Activated T-helper 2 cell treated with anti-CD3 and anti-CD28 coated beads, Interferon-gamma antibody, Interleukin-2, Interleukin-4, amounts not matched to agents 10 μg/mL and 5 μg/mL and 100 μg/mL, durations not matched to agents 14 hours and 24 hours and 36 hours (primary cell): ENCODE measurements around the gene PDIA4. TPM values are rescaled to one million over a fixed set of nuclear protein-coding genes. Genes with fewer than 3 reads are reported as not detected.
A peak's percentile ranks its signal among the peaks of the same experiment; 100 is the strongest.
"Not testable (repeated sequence)": the region's sequence is repeated elsewhere in the genome, so short reads cannot be mapped to it uniquely, and the experiment has no call there.

Experiments
- DNase-seq: peaks from one replicate; pipeline ENCODE4 v3.0.0; 2021; ENCODE audit warnings: low spot score
- H3K27ac Mint-ChIP-seq: one replicate; pipeline ENCODE4 v1.8.0; 2021; ENCODE audit warnings: mixed read lengths
- H3K27me3 Mint-ChIP-seq: one replicate; pipeline ENCODE4 v1.8.0; 2021; ENCODE audit warnings: low read depth, mixed read lengths
- H3K36me3 Mint-ChIP-seq: one replicate; pipeline ENCODE4 v1.8.0; 2021; ENCODE audit warnings: low read depth, mixed read lengths
- H3K4me1 Mint-ChIP-seq: one replicate; pipeline ENCODE4 v1.8.0; 2021; ENCODE audit warnings: low read depth, mixed read lengths
- H3K4me3 Mint-ChIP-seq: one replicate; pipeline ENCODE4 v1.8.0; 2021; ENCODE audit warnings: low read depth, mild to moderate bottlenecking, moderate library complexity, mixed read lengths
- H3K9me3 Mint-ChIP-seq: one replicate; pipeline ENCODE4 v1.8.0; 2021; ENCODE audit warnings: mixed read lengths
- intact Hi-C: fragments of 100-400 bp; cut with micrococcal nuclease; formaldehyde crosslinking; loops from one replicate; pipeline ENCODE4 v1.15.1; 2023
- total RNA-seq: library from RNA; stranded (reverse); gene quantifications from 2 replicates; pipeline ENCODE4 v1.2.3, GENCODE V29; 2022

PDIA4 gene
- total RNA-seq, 1 donor from 2014 or later: 155 TPM

DNA sequence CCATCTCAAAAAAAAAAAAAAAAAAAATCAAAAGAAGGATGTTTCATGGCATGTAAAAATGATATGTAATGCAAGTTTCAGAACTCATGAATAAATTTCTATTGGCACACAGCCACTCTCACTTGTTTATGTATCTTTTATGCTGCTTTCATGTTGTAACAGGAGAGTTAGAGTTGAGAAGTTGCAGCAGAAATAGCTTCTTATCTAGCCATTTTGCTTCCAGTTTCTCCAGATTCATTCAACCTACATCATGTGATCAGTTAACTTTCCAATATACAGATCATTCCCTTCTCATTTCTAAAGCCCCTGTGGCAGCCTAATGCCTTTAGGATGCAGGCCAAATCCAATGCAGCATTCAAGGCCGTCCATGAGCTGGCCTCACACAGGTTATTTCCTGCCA lies 31.9 kb upstream of the PDIA4 start:
- Mint-ChIP-seq H3K36me3 (no peaks in the 10 kb centered on the region), H3K4me3 (no peak overlapping the region), H3K27me3 (no peaks in the 10 kb centered on the region), H3K4me1 (peaks cover 3% of the 10 kb centered on the region), H3K27ac (no peak overlapping the region), H3K9me3 (no peaks in the 10 kb centered on the region)
- DNase-seq: no peak
- intact Hi-C loops: no loop called here

DNA sequence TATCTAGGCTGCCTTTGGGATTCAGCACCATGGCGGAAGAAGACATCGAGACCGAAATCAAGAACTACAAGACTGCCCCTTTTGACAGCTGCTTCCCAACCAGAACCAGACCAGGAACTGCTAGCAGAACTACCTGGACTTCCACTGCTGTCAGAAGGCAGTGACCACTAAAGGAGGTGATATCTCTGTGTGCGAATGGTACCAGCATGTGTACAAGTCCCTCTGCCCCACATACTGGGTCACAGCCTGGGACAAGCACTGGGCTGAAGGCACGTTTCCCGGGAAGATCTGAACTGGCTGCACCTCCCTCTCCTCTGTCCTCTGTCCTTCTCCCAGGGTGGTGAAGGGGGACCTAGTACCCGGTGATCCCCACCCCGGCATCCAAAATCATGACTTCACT lies 25.6 kb upstream of the PDIA4 start:
- intact Hi-C loops: no loop called here
- Mint-ChIP-seq H3K4me3 (no peak overlapping the region), H3K9me3 (no peaks in the 10 kb centered on the region), H3K27me3 (peaks cover 5% of the 10 kb centered on the region), H3K36me3 (no peaks in the 10 kb centered on the region), H3K4me1 (no peaks in the 10 kb centered on the region), H3K27ac (no peak overlapping the region)
- no peak for DNase-seq

DNA sequence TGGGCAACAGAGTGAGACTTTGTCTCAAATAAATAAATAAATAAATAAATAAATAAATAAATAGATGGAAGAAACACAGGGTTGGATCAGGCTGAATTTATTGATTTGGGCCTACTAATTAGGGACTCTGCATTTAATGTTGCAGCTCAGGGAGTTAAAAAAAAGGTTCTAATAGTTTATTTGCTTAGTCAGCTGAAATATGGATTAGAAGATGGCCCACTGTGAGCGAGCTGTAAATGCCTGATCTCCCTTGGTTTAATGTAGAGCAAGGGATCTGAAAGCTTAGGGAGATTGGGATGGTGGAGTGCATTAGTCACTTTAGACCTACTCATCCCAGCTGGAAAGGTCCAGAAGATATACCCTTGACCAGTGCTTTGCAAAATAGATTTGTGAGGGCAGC lies 25.1 kb upstream of the PDIA4 start:
- DNase-seq: no peak
- intact Hi-C loops: no loop called here
- Mint-ChIP-seq H3K27ac (no peak overlapping the region), H3K36me3 (no peaks in the 10 kb centered on the region), H3K27me3 (peaks cover 5% of the 10 kb centered on the region), H3K4me1 (no peaks in the 10 kb centered on the region), H3K4me3 (no peak overlapping the region), H3K9me3 (no peaks in the 10 kb centered on the region)

DNA sequence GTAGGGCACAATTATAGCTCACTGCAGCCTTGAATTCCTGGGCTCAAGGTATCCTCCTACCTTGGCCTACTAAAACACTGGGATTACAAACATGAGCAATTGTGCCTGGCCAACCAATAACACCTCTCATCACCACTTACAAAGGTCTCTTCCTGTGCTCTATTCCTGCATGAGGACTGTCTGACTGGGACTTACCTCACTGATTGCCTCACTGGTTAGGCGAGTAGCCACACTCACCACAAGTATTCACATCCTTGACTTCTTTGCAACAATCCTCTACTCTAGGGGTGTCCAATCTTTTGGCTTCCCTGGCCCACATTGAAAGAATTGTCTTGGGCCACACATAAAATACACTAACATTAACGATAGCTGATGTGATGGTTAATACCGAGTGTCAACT lies 22.6 kb upstream of the PDIA4 start:
- intact Hi-C loops: no loop called here

DNA sequence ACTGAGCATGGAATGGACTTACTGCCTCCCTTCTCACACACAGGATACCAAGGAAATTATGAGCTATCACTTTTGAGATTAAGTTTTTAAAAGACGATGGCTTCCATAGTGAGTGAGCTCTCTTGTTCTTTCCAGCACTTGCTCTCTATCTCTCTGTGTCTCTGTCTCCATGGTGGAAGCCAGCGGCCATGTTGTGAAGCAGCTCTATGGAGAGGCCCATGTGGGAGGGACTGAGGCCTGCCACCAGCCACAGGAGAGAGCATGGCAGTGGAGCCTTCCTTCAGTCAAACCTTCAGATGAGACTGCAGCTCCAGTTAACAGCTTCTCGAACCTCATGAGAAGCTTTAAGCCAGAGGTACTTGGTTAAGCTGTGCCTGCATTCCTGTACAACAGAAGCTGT lies 20.5 kb upstream of the PDIA4 start:
- Mint-ChIP-seq H3K27ac (no peak overlapping the region), H3K4me3 (no peak overlapping the region), H3K36me3 (no peaks in the 10 kb centered on the region), H3K27me3 (peaks cover 3% of the 10 kb centered on the region), H3K9me3 (no peaks in the 10 kb centered on the region), H3K4me1 (no peaks in the 10 kb centered on the region)
- DNase-seq: no peak
- intact Hi-C loops: no loop called here

More for the DNA sequence above, 22.6 kb upstream of the PDIA4 start:
- DNase-seq: no peak
- Mint-ChIP-seq H3K36me3 (no peaks in the 10 kb centered on the region), H3K27ac (no peak overlapping the region), H3K9me3 (no peaks in the 10 kb centered on the region), H3K4me1 (no peaks in the 10 kb centered on the region), H3K27me3 (peaks cover 5% of the 10 kb centered on the region), H3K4me3 (no peak overlapping the region)

DNA sequence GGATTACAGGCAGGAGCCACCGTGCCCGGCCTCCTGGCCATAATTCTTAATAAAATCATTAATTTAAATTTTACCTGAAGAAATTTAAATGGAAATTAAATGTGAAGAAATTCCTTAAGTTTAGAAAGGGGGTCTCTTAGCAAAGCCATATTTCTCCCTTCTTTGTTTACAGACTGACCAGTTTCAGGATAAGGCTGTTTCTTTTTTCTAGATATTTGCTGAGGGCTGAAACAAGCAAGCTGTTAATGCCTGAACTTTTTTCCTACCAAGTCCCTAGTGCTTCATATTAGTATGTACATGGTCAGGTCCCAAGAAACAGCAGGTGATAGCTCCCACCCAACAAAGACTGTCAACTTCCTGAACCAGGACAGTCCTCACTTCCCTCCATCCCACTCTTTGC lies 18.1 kb upstream of the PDIA4 start:
- no peaks in the 10 kb centered on the region for H3K4me1 Mint-ChIP-seq
- DNase-seq: no peak
- no peaks in the 10 kb centered on the region for H3K36me3 Mint-ChIP-seq
- no peaks in the 10 kb centered on the region for H3K9me3 Mint-ChIP-seq
- intact Hi-C loops: no loop called here
- no peak overlapping the region for H3K4me3 Mint-ChIP-seq
- H3K27ac Mint-ChIP-seq: no peak overlapping the region
- H3K27me3 Mint-ChIP-seq: no peaks in the 10 kb centered on the region

DNA sequence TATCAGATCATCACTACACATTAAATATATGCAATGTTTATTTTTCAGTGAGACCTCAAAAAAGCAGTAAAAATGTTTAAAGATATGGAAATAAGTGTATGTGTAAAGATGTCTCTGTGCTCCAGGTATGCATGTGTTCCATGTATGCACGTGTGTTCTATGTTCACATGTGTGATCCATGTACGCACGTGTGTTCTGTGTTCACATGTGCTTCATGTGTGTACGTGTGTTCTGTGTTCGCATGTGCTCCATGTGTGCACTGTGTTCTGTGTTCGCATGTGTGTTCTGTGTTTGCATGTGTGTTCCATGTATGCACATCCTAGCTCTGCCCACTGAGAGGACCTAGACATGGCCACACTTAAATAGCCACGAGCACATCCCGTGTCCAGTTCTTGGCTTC lies 15.6 kb upstream of the PDIA4 start:
- no peak for DNase-seq
- intact Hi-C loops: no loop called here
- Mint-ChIP-seq H3K4me3 (no peak overlapping the region), H3K4me1 (no peaks in the 10 kb centered on the region), H3K36me3 (no peaks in the 10 kb centered on the region), H3K27ac (no peak overlapping the region), H3K9me3 (no peaks in the 10 kb centered on the region), H3K27me3 (no peaks in the 10 kb centered on the region)

DNA sequence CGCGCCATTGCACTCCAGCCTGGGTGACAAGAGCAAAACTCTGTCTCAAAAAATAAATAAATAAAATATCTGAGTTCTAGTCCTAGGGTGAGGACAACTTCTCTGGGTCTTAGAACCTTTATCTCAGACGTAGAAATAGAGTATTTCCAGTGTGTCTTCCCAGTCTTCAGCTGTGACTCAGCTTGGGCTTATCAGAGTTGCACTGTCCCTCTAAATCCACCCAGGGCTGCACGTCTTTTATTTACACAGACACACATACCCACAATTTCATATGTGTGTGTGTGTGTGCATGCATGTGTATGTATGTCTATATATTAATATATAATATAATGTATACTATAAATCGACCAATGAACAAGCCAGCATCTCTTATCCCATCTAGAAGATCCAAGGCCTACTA lies 13.0 kb upstream of the PDIA4 start:
- Mint-ChIP-seq H3K9me3 (peaks cover 16% of the 10 kb centered on the region), H3K36me3 (peaks cover 6% of the 10 kb centered on the region), H3K4me3 (no peak overlapping the region), H3K27ac (no peak overlapping the region), H3K4me1 (no peaks in the 10 kb centered on the region), H3K27me3 (no peaks in the 10 kb centered on the region)
- no peak for DNase-seq
- intact Hi-C loops: no loop called here

DNA sequence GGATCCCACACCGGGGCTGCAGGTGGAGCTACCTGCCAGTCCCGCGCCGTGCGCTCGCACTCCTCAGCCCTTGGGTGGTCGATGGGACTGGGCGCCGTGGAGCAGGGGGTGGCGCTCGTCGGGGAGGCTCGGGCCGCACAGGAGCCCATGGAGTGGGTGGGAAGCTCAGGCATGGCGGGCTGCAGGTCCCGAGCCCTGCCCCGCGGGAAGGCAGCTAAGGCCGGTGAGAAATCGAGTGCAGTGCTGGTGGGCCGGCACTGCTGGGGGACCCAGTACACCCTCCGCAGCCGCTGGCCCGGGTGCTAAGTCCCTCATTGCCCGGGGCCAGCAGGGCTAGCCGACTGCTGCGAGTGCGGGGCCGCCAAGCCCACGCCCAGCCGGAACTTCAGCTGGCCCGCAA lies 10.3 kb upstream of the PDIA4 start:
- intact Hi-C loops, H3K36me3 Mint-ChIP-seq, DNase-seq, H3K27ac Mint-ChIP-seq, H3K4me3 Mint-ChIP-seq, H3K4me1 Mint-ChIP-seq, H3K27me3 Mint-ChIP-seq: not testable (repeated sequence)
- peaks cover 22% of the 10 kb centered on the region for H3K9me3 Mint-ChIP-seq

DNA sequence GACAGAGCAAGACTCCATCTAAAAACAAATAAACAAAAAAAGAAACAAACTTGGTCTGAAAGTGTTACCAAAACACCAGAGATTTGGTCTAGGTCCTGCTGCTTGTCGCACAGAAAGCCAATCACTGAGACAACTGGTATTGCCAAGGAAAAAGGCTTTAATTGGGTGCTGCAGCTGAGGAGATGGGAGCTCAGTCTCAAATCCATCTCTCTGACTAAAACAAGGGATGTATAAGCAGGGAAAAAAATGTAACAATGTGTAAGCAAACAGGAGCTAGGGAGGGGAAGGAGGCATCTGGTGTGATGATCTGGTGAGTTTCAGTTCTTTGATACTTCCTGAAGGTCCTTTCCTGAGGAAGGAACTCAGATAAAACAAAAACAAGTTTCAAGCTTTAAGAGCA lies 8.4 kb upstream of the PDIA4 start:
- H3K27ac Mint-ChIP-seq: no peak overlapping the region
- H3K4me3 Mint-ChIP-seq: no peak overlapping the region
- peaks cover 6% of the 10 kb centered on the region for H3K36me3 Mint-ChIP-seq
- peaks cover 22% of the 10 kb centered on the region for H3K9me3 Mint-ChIP-seq
- H3K4me1 Mint-ChIP-seq: no peaks in the 10 kb centered on the region
- intact Hi-C loops: no loop called here
- no peak for DNase-seq
- peaks cover 2% of the 10 kb centered on the region for H3K27me3 Mint-ChIP-seq

DNA sequence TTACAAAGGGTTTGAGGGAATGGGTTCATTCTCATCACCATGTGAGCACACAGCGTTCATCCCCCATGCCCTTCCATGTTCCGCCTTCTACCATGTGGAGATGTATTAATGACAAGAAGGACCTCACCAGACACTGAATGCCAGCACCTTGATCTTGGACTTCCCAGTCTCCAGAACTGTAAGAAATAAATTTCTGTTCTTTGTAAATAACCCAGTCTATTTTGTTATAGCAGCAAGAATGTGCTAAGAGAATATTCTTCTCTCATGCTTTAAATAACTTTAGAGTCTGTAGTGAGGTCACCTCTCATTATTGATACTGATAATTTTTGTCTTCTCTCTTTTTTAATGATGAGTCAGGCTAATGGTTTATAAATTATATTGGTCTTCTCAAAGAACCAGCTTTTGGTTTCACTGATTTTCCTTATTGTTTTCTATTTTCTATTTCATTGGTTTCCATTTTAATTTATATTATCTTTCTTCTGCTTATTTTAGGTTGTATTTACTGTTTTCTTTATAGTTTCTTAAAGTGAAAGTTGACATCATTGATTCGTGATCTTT lies 3.1 kb upstream of the PDIA4 start:
- peaks cover 2% of the 10 kb centered on the region for H3K27me3 Mint-ChIP-seq
- no peak overlapping the region for H3K27ac Mint-ChIP-seq
- no peak for DNase-seq
- peaks cover 7% of the 10 kb centered on the region for H3K9me3 Mint-ChIP-seq
- intact Hi-C loops: no loop called here
- no peak overlapping the region for H3K4me3 Mint-ChIP-seq
- H3K36me3 Mint-ChIP-seq: peaks cover 10% of the 10 kb centered on the region
- H3K4me1 Mint-ChIP-seq: peaks cover 17% of the 10 kb centered on the region

DNA sequence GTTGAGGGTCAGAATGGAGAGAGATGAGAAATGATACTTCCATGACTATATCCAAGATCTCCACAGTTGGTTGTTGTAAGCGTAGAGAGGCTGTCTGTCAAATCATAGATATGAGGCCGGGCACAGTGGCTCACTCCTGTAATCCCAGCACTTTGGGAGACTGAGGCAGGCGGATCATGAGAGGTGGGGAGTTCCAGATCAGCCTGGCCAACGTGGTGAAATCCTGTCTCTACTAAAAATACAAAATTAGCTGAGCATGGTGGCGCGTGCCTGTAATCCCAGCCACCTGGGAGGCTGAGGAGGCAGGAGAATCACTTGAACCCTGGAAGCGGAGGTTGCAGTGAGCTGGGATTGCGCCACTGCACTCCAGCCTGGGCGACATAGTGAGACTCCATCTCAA lies 2.1 kb upstream of the PDIA4 start:
- Mint-ChIP-seq H3K4me1 (peaks cover 26% of the 10 kb centered on the region), H3K36me3 (peaks cover 20% of the 10 kb centered on the region)
- intact Hi-C loops, H3K27me3 Mint-ChIP-seq, H3K4me3 Mint-ChIP-seq, H3K27ac Mint-ChIP-seq, H3K9me3 Mint-ChIP-seq, DNase-seq: not testable (repeated sequence)

DNA sequence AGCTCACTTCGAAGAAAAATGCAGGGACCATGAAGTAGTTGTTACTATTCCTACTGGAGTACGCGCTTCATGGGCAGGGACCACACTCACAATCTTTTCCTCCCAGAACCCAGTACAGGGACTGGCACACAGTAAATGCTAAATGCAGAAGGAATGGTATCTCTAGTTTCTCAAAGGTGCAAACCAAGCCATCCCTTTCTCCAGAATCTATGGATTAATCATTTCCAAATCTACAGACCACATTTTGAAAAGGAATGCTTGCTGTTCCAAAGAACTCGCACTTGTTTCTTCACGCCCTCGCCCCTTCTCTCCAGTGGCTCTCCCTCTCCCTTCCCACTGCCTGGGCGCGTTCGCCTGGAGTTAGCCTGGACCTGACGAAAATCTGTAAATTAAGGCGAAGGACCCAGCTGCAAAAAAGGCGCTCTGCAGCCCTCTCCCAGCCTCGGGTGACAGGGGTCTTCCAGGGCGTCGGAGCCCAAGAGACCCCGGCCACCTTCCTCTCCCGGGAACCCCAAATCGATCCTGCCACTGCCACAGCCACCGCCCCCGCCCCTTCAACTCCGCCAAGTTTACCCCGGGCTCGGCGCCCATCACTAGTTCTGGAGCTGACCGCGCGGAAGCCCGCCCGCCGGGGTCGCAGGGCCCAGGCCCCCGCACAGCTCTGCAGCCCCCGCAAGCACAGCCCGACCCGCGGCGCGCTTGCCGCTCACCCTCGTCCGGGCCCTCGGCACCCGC lies 527 bp downstream of the PDIA4 start:
- H3K27ac Mint-ChIP-seq: peak overlapping the region; percentile 93
- no peak for DNase-seq
- peaks cover 39% of the 10 kb centered on the region for H3K36me3 Mint-ChIP-seq
- H3K4me1 Mint-ChIP-seq: peaks cover 37% of the 10 kb centered on the region
- peak overlapping the region; percentile 98 for H3K4me3 Mint-ChIP-seq
- H3K9me3 Mint-ChIP-seq: no peaks in the 10 kb centered on the region
- peaks cover 2% of the 10 kb centered on the region for H3K27me3 Mint-ChIP-seq
- intact Hi-C loops: loop anchor here (1.0 to 10.0 kb wide), 10 partner anchors 38 to 687 kb away; partner anchors contain the start of genes CUL1, EZH2, ZNF398 and ZNF425
